CD4-positive, alpha-beta T cell (primary cell): Measurements from ENCODE around the gene CTRB2. TPM values are rescaled to one million over a fixed set of nuclear protein-coding genes. Genes with fewer than 3 reads are reported as not detected.

ENCODE experiments used
- ATAC-seq: fragments of 200-7000 bp; cut with Tn5 transposase; one replicate; pipeline ENCODE4 v1.10.0; 2022; ENCODE audit warnings: mild to moderate bottlenecking; ENCODE audit not compliant: poor library complexity
- CTCF ChIA-PET: fragments of 350-600 bp; sonication (Branson Sonifier 250); formaldehyde crosslinking; loops from one replicate; lab custom pipeline; 2021; ENCODE audit warnings: antibody characterized with exemption, inconsistent platforms; lab: Charles Lee
- POLR2A ChIA-PET: fragments of 350-600 bp; sonication (Branson Sonifier 250); formaldehyde crosslinking; loops from one replicate; lab custom pipeline; 2021; ENCODE audit warnings: antibody characterized with exemption, inconsistent platforms; lab: Charles Lee
- DNase-seq, 14 experiments: peaks; one replicate each; pipeline ENCODE4 v3.0.0-alpha.2; 2013 to 2020; ENCODE audit warnings: mixed read lengths in 2 of 14
- H3K27ac ChIP-seq, 2 donors: one replicate each; pipeline versions ENCODE4 v1.5.1 to v1.7.0; 2013; ENCODE audit warnings: low read length in 2 of 2, low read depth in 1 of 2, mild to moderate bottlenecking in 1 of 2
- H3K27me3 ChIP-seq, 2 experiments: 1 replicate in 1 of 2; 2 replicates in 1 of 2; pipeline versions ENCODE4 v1.6.1 to v1.7.0; 2013; ENCODE audit warnings: low read length in 2 of 2, control low read depth in 1 of 2, mild to moderate bottlenecking in 1 of 2, moderate library complexity in 1 of 2; ENCODE audit not compliant: insufficient read depth in 2 of 2, control insufficient read depth in 1 of 2
- H3K36me3 ChIP-seq: one replicate; pipeline ENCODE4 v1.6.1; 2013; ENCODE audit warnings: low read length, control low read depth; ENCODE audit not compliant: insufficient read depth
- H3K4me1 ChIP-seq: one replicate; pipeline ENCODE4 v1.6.1; 2013; ENCODE audit warnings: low read length, control low read depth; ENCODE audit not compliant: insufficient read depth
- H3K4me3 ChIP-seq: one replicate; pipeline ENCODE4 v1.5.1; 2013; ENCODE audit warnings: mild to moderate bottlenecking, low read length, moderate library complexity
- H3K9me3 ChIP-seq, 2 experiments: 1 replicate in 1 of 2; 2 replicates in 1 of 2; pipeline versions ENCODE4 v1.6.1 to v1.7.0; 2013; ENCODE audit warnings: low read length in 2 of 2, mild to moderate bottlenecking in 2 of 2, control low read depth in 1 of 2, moderate library complexity in 1 of 2; ENCODE audit not compliant: control insufficient read depth in 1 of 2, insufficient read depth in 1 of 2
- H3K27ac Mint-ChIP-seq: one replicate; pipeline ENCODE4 v1.8.0; 2020; ENCODE audit warnings: mixed read lengths
- H3K27me3 Mint-ChIP-seq: one replicate; pipeline ENCODE4 v1.8.0; 2021; ENCODE audit warnings: mixed read lengths
- H3K36me3 Mint-ChIP-seq: one replicate; pipeline ENCODE4 v1.8.0; 2021; ENCODE audit warnings: low read depth, mixed read lengths
- H3K4me1 Mint-ChIP-seq: one replicate; pipeline ENCODE4 v1.8.0; 2021; ENCODE audit warnings: low read depth, mixed read lengths
- H3K4me3 Mint-ChIP-seq: one replicate; pipeline ENCODE4 v1.8.0; 2020; ENCODE audit warnings: mild to moderate bottlenecking, mixed read lengths
- H3K9me3 Mint-ChIP-seq: one replicate; pipeline ENCODE4 v1.8.0; 2020; ENCODE audit warnings: mixed read lengths
- CTCF ChIP-seq: fragments of 200-600 bp; IDR thresholded peaks from one replicate; pipeline ENCODE4 v1.8.0; 2022; ENCODE audit warnings: antibody characterized with exemption, mild to moderate bottlenecking
- intact Hi-C, 2 experiments: fragments of 100-400 bp; cut with DNase I in 1 of 2; cut with micrococcal nuclease in 1 of 2; formaldehyde crosslinking; loops; one replicate each; pipeline versions ENCODE4 v1.15.1 to v1.9.0; 2023 to 2025; cut with DNase I, micrococcal nuclease
- total RNA-seq, 174 experiments: library from RNA in 2 of 174; stranded (reverse) in 2 of 174; gene quantifications; one replicate each; pipeline ENCODE4 v1.2.3 and lab custom pipeline; 2021 to 2026

Gene CTRB2
- total RNA-seq, 2 experiments from 2014 or later: not detected

GRCh38 chr16:75172578-75172977, 34.4 kb downstream of the CTRB2 start:
- Histone ChIP-seq H3K36me3 (peaks cover 34% of the 10 kb centered on the region), H3K4me3 (no peak overlapping the region), H3K27me3 (no peaks in the 10 kb centered on the region), H3K27ac (no peak overlapping the region), H3K9me3 (peaks cover 41 to 85% of the 10 kb centered on the region in 2 experiments), H3K4me1 (no peaks in the 10 kb centered on the region)
- TF ChIP-seq CTCF: no peak
- no peak for ATAC-seq
- no peak for DNase-seq
- Mint-ChIP-seq H3K36me3 (peaks cover 74% of the 10 kb centered on the region), H3K27me3 (no peaks in the 10 kb centered on the region), H3K9me3 (peaks cover 28% of the 10 kb centered on the region), H3K27ac (no peak overlapping the region), H3K4me3 (no peak overlapping the region), H3K4me1 (no peaks in the 10 kb centered on the region)
- CTCF ChIA-PET: no interaction called here
- intact Hi-C loops: no loop called here
- POLR2A ChIA-PET: no interaction called here

- no peak overlapping the region for H3K27ac Mint-ChIP-seq
- H3K4me3 ChIP-seq: no peak overlapping the region
- ChIA-PET CTCF (no interaction called here), POLR2A (no interaction called here)
- no peaks in the 10 kb centered on the region for H3K27me3 ChIP-seq
- H3K9me3 ChIP-seq: peaks cover 28 to 76% of the 10 kb centered on the region in 2 experiments
- intact Hi-C loops: no loop called here
- peaks cover 22% of the 10 kb centered on the region for H3K9me3 Mint-ChIP-seq
- H3K4me1 Mint-ChIP-seq: no peaks in the 10 kb centered on the region
- H3K36me3 Mint-ChIP-seq: peaks cover 95% of the 10 kb centered on the region
- no peak overlapping the region for H3K27ac ChIP-seq
- TF ChIP-seq CTCF: no peak
- no peak for ATAC-seq
- no peak for DNase-seq
- peaks cover 44% of the 10 kb centered on the region for H3K36me3 ChIP-seq
- no peak overlapping the region for H3K4me3 Mint-ChIP-seq
- no peaks in the 10 kb centered on the region for H3K27me3 Mint-ChIP-seq
- H3K4me1 ChIP-seq: no peaks in the 10 kb centered on the region
Observed at GRCh38 chr16:75169899-75170405, 37.0 kb downstream of the CTRB2 start.

GRCh38 chr16:75160386-75160785, 46.6 kb downstream of the CTRB2 start:
- no peak for ATAC-seq
- peaks cover 5% of the 10 kb centered on the region for H3K36me3 ChIP-seq
- H3K27me3 Mint-ChIP-seq: no peaks in the 10 kb centered on the region
- CTCF ChIA-PET: no interaction called here
- no peaks in the 10 kb centered on the region for H3K27me3 ChIP-seq
- POLR2A ChIA-PET: no interaction called here
- intact Hi-C loops: no loop called here
- no peak overlapping the region for H3K27ac Mint-ChIP-seq
- no peaks in the 10 kb centered on the region for H3K4me1 Mint-ChIP-seq
- no peak for TF ChIP-seq CTCF
- no peak overlapping the region for H3K4me3 Mint-ChIP-seq
- no peak for DNase-seq
- no peaks in the 10 kb centered on the region for H3K4me1 ChIP-seq
- H3K9me3 Mint-ChIP-seq: peaks cover 3% of the 10 kb centered on the region
- H3K4me3 ChIP-seq: no peak overlapping the region
- H3K27ac ChIP-seq: no peak overlapping the region
- peaks cover 77% of the 10 kb centered on the region for H3K36me3 Mint-ChIP-seq
- peaks cover 5 to 6% of the 10 kb centered on the region in 2 experiments for H3K9me3 ChIP-seq

Other genes with a start within 250 kb of the CTRB2 start
- 10 to 100 TPM; 60.2 to 67.2 TPM for gene WDR59, start 222.0 kb downstream of the CTRB2 start, total RNA-seq
- gene ZNRF1, start 208.1 kb downstream of the CTRB2 start, total RNA-seq: 1 to 10 TPM; 2.8 to 4.0 TPM
- not detected for gene LDHD, start 90.4 kb downstream of the CTRB2 start, total RNA-seq
- 1 to 10 TPM; 6.2 to 7.5 TPM for gene ZFP1, start 58.6 kb downstream of the CTRB2 start, total RNA-seq
- not detected for gene CTRB1, start 11.8 kb upstream of the CTRB2 start, total RNA-seq
- under 1 TPM; 0.08 to 0.17 TPM for gene BCAR1, start 44.5 kb upstream of the CTRB2 start, total RNA-seq
- gene CFDP1, start 226.3 kb upstream of the CTRB2 start, total RNA-seq: 10 to 100 TPM; 23.0 to 25.5 TPM